Transverse colon (tissue), 4 donors: ENCODE measurements around the gene EIF1AX. TPM values are rescaled to one million over a fixed set of nuclear protein-coding genes. Genes with fewer than 3 reads are reported as not detected.
"Not testable (repeated sequence)": the region's sequence is repeated elsewhere in the genome, so short reads cannot be mapped to it uniquely, and the experiment has no call there.

Source experiments
- DNase-seq: peaks from one replicate; pipeline ENCODE4 v3.0.0-alpha.2; 2019
- H3K27ac ChIP-seq, 4 donors: fragments of 200-600 bp; sonication (generic); 2 replicates each; pipeline ENCODE4 v1.5.1; 2016 to 2018; ENCODE audit warnings: inconsistent platforms in 4 of 4
- H3K27me3 ChIP-seq: fragments of 200-600 bp; sonication (generic); 2 replicates; pipeline ENCODE4 v1.5.1; 2017; ENCODE audit warnings: inconsistent platforms
- H3K36me3 ChIP-seq, 4 donors: fragments of 200-600 bp; sonication (generic); 2 replicates each; pipeline ENCODE4 v1.5.1; 2017 to 2019; ENCODE audit warnings: inconsistent platforms in 4 of 4
- H3K4me1 ChIP-seq, 4 donors: fragments of 200-600 bp; sonication (generic); 2 replicates each; pipeline ENCODE4 v1.5.1; 2017 to 2020; ENCODE audit warnings: inconsistent platforms in 4 of 4
- H3K4me3 ChIP-seq, 4 donors: fragments of 200-600 bp; sonication (generic); 1 replicate in 1 of 4; 2 replicates in 3 of 4; pipeline versions ENCODE4 v1.5.1 to v1.6.1; 2017 to 2019; ENCODE audit warnings: inconsistent platforms in 4 of 4
- H3K9me3 ChIP-seq, 2 donors: fragments of 200-600 bp; sonication (generic); 2 replicates each; pipeline ENCODE4 v1.5.1; 2017 to 2019; ENCODE audit warnings: inconsistent platforms in 2 of 2
- EP300 ChIP-seq: sonication (generic); formaldehyde crosslinking; IDR thresholded peaks from one replicate; pipeline ENCODE4 v1.6.1; 2017; ENCODE audit warnings: antibody characterized with exemption, low read depth
- POLR2A ChIP-seq: fragments of 450-650 bp; IDR thresholded peaks from one replicate; pipeline ENCODE4 v1.6.1; 2016; ENCODE audit warnings: antibody characterized with exemption, mild to moderate bottlenecking, moderate library complexity
- POLR2AphosphoS5 ChIP-seq, 3 donors: sonication (generic); formaldehyde crosslinking; IDR thresholded peaks; one replicate each; pipeline ENCODE4 v1.6.1; 2016; ENCODE audit warnings: antibody characterized with exemption in 3 of 3
- WGBS, 2 donors: methylation state at CpG; one replicate each; pipeline ENCODE4 v1.1.5; 2018; ENCODE audit warnings: low coverage in 1 of 2; 5-methylcytosine and 5-hydroxymethylcytosine counted together
- in situ Hi-C, 4 donors: fragments of 200-750 bp; cut with MboI; loops; one replicate each; pipeline versions ENCODE4 v1.15.0 to v1.15.1; 2017; ENCODE audit warnings: low sequenced_read_pairs in 3 of 4, low pct_ligation_motif_present in 1 of 4, low pct_unique_long_range_greater_than_20kb in 1 of 4
- intact Hi-C: fragments of 100-400 bp; cut with DNase I; formaldehyde crosslinking; loops from one replicate; pipeline ENCODE4 v1.15.1; 2023; ENCODE audit warnings: low total_unique reads
- total RNA-seq, 4 donors: library from RNA; depleted of rRNA; stranded (reverse); fragments of >200 nt; gene quantifications; one replicate each; pipeline ENCODE4 v1.1.0, GENCODE V29; 2016
- TF ChIP-seq, protein P1 (sequence below), 5 experiments: fragments of 200-600 bp in 3 of 5; fragments of 450-650 bp in 2 of 5; sonication (generic) in 3 of 5; IDR thresholded peaks; 1 replicate in 2 of 5; 2 replicates in 3 of 5; pipeline ENCODE4 v1.5.1; 2016 to 2017; ENCODE audit warnings: antibody characterized with exemption in 5 of 5, inconsistent platforms in 3 of 5, mild to moderate bottlenecking in 2 of 5, moderate library complexity in 1 of 5

EIF1AX gene
- total RNA-seq, 4 donors from 2014 or later = 10.7 to 45.9 (median 19.9) TPM

DNA sequence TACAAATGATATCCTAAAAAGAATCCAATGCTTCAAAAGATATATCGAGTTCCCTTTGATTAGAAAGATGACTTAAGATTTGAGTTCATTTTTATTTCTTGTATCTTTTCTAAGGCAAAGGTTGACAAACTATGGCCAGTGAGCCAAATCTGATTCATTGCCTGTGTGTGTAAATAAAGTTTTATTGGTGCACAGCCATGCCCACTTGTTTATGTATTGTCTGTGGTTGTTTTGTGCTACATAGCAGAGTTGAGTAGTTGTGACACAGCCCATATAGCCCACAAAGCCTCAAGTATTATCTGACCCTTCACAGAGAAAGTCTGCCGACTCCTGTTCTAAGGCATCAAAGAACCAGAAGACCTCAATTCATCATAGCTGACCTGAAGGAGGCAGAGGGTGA, 32.2 kb upstream of the EIF1AX start:
- Histone ChIP-seq H3K9me3 (no peaks in the 10 kb centered on the region), H3K36me3 (peaks cover 0 to 9% (median 2%) of the 10 kb centered on the region in 4 donors), H3K4me3 (no peak overlapping the region), H3K27me3 (no peaks in the 10 kb centered on the region), H3K4me1 (no peaks in the 10 kb centered on the region), H3K27ac (no peak overlapping the region)
- 84% methylated on average over 2 of the region's 2 CpGs; no CpG with 5 or more reads in 1 of the 2 donors for WGBS, 2 donors
- intact Hi-C loops = no loop called here
- TF ChIP-seq EP300 = no peak
- TF ChIP-seq POLR2AphosphoS5 (IDR thresholded peaks at IDR 0.05) = no peak
- TF ChIP-seq POLR2A = no peak
- TF ChIP-seq, protein P1, sequence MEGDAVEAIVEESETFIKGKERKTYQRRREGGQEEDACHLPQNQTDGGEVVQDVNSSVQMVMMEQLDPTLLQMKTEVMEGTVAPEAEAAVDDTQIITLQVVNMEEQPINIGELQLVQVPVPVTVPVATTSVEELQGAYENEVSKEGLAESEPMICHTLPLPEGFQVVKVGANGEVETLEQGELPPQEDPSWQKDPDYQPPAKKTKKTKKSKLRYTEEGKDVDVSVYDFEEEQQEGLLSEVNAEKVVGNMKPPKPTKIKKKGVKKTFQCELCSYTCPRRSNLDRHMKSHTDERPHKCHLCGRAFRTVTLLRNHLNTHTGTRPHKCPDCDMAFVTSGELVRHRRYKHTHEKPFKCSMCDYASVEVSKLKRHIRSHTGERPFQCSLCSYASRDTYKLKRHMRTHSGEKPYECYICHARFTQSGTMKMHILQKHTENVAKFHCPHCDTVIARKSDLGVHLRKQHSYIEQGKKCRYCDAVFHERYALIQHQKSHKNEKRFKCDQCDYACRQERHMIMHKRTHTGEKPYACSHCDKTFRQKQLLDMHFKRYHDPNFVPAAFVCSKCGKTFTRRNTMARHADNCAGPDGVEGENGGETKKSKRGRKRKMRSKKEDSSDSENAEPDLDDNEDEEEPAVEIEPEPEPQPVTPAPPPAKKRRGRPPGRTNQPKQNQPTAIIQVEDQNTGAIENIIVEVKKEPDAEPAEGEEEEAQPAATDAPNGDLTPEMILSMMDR (IDR thresholded peaks at IDR 0.05) = no peak
- in situ Hi-C loops = no loop called here
- no peak for DNase-seq

DNA sequence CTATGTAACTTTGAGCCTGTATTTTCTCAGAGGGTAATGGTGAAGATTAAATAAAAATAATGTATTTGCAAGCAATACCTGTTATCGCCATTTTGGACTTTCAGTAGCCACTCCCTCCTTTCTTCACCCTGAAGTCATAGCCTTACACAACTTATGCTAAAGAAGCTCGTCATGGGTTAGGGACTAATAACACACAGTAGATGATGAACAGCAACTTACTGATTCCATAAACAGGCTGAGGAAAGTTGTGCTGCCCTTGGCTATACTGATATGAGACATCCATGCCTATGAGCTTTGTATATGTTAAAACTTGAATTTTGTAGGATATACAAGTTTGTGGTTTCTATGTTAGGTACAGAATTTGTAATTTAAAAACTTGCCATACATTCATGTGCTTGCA, 31.7 kb upstream of the EIF1AX start:
- no peaks in the 10 kb centered on the region for H3K4me1 ChIP-seq
- H3K27ac ChIP-seq = no peak overlapping the region
- no peaks in the 10 kb centered on the region for H3K27me3 ChIP-seq
- H3K4me3 ChIP-seq = no peak overlapping the region
- WGBS, 2 donors = 82 to 91% methylated on average over 2 of the region's 2 CpGs
- DNase-seq = no peak
- no peak for TF ChIP-seq POLR2AphosphoS5 (IDR thresholded peaks at IDR 0.05)
- no peak for TF ChIP-seq POLR2A
- TF ChIP-seq EP300 = no peak
- TF ChIP-seq, protein P1 (IDR thresholded peaks at IDR 0.05) = no peak
- peaks cover 0 to 9% (median 2%) of the 10 kb centered on the region in 4 donors for H3K36me3 ChIP-seq
- no peaks in the 10 kb centered on the region for H3K9me3 ChIP-seq
- intact Hi-C loops (no loop called here), in situ Hi-C loops (no loop called here)

DNA sequence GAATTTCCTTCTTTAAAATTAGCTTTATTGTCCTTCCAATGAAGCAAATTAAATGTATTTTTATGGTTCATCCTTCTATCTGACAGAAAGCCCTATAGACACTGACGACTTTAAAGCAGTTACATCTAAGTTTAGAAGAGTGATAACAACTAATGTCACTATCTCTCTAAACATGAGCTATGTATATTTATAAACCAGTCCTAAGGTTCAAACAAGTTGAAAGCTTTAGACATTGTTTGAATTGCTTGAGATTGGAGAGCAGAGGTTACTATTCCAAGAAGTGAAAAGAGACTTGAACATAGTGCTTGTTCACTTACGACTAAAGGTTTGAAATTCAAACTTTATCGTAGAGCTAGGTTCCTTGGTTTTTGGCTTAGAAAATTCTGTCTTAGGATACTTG, 30.2 kb upstream of the EIF1AX start:
- in situ Hi-C loops = no loop called here
- Histone ChIP-seq H3K27ac (no peak overlapping the region), H3K9me3 (no peaks in the 10 kb centered on the region), H3K27me3 (no peaks in the 10 kb centered on the region), H3K4me1 (no peaks in the 10 kb centered on the region), H3K4me3 (no peak overlapping the region), H3K36me3 (peaks cover 0 to 9% (median 2%) of the 10 kb centered on the region in 4 donors)
- DNase-seq = no peak
- TF ChIP-seq POLR2AphosphoS5 (IDR thresholded peaks at IDR 0.05) = no peak
- TF ChIP-seq, protein P1 (IDR thresholded peaks at IDR 0.05) = no peak
- no peak for TF ChIP-seq POLR2A
- TF ChIP-seq EP300 = no peak
- intact Hi-C loops = no loop called here
- whole genome bisulfite sequencing, 2 donors = 84 to 96% methylated on average over 3 of the region's 3 CpGs

DNA sequence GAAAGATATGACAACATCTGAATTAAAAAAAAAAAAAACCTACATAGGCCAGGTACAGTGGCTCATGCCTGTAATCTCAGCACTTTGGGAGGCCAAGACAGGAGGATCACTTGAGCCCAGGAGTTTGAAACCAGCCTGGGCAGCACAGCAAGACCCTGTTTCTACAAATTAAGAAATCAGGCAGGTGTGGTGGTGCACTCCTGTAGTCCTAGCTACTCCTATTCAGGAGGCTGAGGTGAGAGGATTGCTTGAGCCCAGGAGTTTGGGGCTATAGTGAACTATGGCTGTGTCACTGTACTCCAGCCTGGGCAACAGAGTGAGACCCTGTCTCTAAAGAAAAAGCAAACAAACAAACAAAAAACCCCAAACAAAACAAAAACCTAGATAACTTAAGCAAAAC, 20.9 kb upstream of the EIF1AX start:
- H3K4me3 ChIP-seq, intact Hi-C loops, DNase-seq, H3K4me1 ChIP-seq, in situ Hi-C loops, H3K27ac ChIP-seq, H3K36me3 ChIP-seq, H3K27me3 ChIP-seq, H3K9me3 ChIP-seq: not testable (repeated sequence)

DNA sequence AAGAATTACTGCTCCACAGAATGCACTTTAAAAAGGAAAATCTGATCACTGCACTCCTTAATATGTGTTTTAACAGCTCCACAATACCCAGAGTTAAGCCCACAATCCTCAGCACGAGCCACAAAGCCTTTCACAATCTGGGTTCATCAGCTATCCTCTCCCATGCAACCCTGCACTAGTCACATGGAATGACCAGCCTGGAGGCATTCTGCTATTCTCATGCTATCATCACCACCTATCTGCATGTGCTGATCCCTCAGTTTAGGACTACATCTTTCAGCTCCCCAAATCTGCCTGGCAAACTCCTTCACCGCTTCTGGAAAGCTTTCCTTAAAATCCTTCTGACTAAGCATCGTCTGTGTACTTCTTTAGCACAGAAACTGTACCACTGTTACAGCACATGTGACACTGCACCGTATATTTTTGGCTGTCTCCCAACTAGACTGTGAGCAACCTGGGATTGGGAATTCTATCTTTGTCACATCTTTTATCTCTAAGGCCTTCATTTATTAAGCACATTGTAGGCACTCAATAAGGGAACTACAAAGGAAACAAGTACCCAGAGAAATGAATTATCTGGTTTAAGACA, 18.3 kb upstream of the EIF1AX start:
- no peak for DNase-seq
- H3K27me3 ChIP-seq = no peaks in the 10 kb centered on the region
- H3K36me3 ChIP-seq = peaks cover 0 to 8% (median 0%) of the 10 kb centered on the region in 4 donors
- H3K9me3 ChIP-seq = no peaks in the 10 kb centered on the region
- no peak overlapping the region for H3K4me3 ChIP-seq
- intact Hi-C loops (no loop called here), in situ Hi-C loops (no loop called here)
- 67 to 68% methylated on average over 1 to 4 of the region's 4 CpGs for WGBS, 2 donors
- no peak overlapping the region for H3K27ac ChIP-seq
- no peaks in the 10 kb centered on the region for H3K4me1 ChIP-seq
- no peak for TF ChIP-seq EP300
- TF ChIP-seq, protein P1 (IDR thresholded peaks at IDR 0.05) = no peak
- no peak for TF ChIP-seq POLR2A
- no peak for TF ChIP-seq POLR2AphosphoS5 (IDR thresholded peaks at IDR 0.05)
